ENCODE data around the gene TK2.
"Not testable (repeated sequence)": the region's sequence is repeated elsewhere in the genome, so short reads cannot be mapped to it uniquely, and the experiment has no call there.

The TK2 gene

DNA sequence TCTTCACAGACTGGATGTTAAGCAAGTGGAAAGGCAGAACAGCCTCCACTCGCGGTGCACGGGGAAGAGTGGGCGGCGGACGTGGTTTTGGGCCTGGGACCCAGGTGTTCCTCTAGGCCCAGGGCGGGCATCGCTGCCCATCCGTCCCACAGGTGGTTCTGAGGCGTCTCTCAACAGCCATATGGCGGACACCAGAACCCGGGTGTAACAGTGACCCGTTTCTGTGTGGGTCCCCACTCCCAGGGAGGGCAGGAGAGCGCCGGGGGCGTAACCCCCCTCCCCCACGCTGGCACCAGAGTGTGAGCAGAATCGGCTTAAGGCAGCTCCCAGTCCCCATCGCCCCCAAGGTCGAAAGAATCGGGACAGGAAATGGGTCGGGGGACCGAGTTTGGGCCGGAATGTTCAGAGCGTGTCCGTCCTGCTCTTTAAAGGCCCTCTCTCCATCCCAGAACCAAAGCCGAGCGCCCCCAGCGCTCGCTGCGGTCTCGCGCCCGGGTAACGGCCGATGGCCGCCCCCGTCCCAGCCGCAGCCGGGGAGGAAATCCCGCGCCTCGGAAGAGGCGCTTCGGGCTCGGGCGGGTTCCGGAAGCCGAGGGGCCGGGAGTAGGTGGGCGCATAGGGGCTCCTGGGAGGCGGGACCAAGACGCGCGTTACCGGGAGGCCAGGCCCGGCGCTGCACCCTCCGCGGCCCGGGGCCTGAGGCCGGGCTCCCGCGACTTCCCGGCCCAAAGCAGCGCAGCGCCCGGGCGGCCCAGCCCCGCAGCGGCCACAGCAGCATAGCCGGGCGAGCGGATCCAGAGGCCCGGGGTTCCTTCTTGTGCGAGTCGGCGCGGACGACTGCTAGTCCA is at the start of gene TK2:
Gene TK2, minus strand, starts transcription at position 839 of the 848 bp plus-strand sequence. Its CDS starts 61 bp downstream, at position 778.
- DNase-seq = peak; percentile 14

DNA sequence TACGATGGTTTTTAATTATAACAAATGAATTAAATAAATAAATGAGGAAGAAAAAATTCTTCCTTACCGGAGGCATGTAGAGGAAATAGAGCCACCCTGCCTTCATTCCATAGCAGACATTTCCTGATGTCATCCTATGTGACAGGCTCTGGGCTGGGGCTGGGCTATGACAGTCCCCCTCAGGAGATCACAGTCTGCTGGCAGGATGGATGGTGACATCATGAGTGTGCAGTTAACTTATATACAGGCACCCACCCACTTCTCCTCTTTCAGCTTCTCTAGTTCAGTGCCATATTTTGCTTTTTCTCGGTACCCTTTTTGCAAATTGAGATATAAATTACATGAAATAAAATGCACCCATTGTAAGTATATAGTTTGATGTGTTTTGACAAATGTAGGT is 48.2 kb upstream of the TK2 start:
- no peak for DNase-seq

DNA sequence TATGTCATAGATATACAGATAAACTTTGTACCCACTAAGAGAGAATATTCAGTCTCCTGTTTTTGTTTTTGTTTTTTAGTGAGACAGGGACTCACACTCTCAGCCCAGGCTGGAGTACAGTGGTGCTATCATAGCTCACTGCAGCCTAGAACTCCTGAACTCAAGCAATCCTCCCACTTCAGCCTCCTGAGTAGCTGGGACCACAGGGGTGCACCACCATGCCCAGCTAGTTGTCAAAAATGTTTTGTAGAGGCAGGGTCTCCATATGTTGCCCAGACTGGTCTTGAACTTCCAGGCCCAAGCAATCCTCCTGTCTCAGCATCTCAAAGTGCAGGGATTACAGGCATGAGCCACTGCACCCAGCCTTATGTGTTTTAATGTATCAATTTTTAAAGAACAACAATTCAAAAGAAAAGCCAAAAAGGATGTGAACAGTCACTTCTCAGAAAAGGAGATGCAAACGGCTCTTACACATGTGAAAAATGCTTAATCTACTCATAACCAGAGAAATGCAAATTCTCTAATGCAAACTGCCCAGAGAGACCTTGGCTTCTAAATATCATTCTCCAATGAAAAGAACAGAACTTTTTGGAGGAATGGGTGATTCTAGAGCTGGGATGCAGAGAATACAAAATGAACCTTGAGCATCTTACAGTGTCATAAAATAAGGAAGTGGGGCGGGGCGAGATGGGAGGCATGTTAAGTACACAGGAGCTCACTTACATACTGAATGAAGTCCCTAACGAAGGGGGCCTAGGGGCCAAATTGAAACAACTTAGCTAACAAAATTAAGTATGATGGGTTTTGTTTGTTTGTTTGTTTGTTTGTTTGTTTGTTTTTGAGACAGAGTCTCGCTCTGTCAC is 47.3 kb upstream of the TK2 start:
- DNase-seq = no peak

DNA sequence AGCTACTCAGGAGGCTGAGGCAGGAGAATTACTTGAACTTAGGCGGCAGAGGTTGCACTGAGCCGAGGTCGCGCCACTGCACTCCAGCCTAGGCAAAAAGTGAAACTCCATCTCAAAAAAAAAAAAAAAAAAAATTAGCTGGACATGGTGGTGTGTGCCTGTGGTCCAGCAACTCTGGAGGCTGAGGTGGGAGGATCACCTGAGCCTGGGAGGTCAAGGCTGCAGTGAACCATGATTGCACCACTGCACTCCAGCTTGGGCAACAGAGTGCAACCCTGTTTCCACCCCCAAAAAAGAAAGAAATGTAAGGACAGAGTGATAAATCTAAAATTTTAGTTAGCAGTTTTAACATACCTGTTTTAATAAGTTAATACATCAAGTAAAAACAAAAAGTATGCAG is 46.6 kb upstream of the TK2 start:
- not testable (repeated sequence) for DNase-seq

DNA sequence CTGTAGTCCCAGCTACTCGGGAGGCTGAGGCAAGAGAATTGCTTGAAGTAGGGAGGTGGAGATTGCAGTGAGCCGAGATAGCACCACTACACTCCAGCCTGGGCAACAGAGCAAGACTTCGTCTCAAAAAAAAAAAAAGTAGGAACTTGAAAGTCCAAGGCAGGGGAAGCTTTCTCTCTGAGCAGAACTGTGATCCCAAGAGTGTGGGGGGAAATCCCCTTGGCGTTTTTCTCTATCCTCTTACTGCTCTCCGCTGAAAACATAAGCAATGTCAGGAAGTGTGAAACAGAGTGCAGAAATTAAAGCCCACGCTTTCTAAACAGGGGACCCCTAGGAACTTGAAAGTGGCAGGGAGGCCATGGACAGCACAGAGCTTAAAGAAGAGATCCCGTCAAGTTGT is 44.8 kb upstream of the TK2 start:
- no peak for DNase-seq

DNA sequence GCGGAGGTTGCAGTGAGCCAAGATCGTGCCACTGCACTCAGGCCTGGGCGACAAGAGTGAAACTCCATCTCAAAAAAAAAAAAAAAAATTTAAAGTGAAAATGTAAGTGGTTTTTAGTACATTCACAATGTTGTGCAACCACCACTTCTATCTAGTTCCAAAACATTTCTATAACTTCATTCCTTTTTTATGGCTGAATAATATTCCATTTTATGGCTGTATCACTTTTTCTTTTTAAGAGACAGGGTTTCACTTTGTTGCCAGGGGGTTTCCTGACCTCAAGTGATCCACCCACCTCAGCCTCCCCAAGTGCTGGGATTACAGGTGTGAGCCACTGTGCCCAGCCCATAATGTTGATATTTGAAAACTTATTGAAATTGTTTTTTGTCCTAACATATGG is 42.9 kb upstream of the TK2 start:
- DNase-seq = no peak

DNA sequence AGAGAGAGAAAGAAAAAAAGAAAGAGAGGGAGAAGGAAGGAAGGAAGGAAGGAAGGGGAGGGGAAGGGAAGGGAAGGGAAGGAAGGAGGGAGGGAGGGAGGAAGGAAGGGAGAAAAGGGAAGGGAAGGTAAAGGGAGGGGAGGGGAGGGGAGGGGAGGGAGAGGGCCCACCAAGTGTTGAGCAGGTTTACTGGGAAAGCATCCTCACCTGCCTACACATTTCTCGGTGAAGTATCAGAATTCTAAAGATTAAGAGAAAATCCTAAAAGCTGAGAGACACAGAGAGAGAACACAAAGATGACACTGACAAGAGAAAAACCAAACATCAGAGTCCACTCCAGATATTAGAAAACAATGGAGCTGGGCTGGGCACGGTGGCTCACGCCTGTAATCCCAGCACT is 42.3 kb upstream of the TK2 start:
- DNase-seq = no peak

DNA sequence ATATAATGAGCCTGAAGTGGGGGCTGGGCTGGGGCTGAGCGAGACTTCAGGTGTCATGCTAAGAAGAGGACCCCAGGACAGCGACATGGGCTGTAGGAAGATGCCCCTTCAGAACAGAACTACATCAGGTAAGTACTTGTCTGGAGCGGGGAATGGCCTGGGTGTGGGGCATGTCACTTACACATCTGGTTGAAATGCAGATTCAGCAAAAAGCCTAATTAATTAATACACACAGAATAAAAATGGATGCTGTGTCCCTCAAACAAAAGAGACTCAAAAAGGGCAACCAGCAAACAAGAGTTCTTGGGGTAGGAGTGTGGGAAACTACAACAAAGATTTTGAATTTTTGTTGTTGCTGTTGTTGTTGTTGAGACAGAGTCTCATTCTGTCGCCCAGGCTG is 41.1 kb upstream of the TK2 start:
- no peak for DNase-seq

DNA sequence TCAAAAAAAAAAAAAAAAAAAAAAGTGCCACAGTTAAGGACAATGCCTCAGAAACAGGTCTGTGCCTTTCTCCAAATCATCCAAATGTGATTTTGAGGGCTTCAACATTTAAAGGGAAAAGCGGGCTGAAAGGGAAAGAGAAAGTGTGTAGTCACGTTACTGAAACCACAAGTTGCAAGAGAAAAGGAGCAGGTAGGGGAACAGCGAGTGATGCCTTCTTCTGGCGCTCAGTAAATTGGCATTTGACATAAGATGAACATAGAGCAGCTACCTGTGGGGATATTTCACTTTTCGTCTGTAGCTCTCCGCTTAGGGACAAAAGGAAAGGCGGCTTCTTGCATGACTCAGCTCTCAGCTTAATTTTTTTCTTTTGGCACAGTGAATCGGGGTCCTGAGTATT is 40.4 kb upstream of the TK2 start:
- no peak for DNase-seq

DNA sequence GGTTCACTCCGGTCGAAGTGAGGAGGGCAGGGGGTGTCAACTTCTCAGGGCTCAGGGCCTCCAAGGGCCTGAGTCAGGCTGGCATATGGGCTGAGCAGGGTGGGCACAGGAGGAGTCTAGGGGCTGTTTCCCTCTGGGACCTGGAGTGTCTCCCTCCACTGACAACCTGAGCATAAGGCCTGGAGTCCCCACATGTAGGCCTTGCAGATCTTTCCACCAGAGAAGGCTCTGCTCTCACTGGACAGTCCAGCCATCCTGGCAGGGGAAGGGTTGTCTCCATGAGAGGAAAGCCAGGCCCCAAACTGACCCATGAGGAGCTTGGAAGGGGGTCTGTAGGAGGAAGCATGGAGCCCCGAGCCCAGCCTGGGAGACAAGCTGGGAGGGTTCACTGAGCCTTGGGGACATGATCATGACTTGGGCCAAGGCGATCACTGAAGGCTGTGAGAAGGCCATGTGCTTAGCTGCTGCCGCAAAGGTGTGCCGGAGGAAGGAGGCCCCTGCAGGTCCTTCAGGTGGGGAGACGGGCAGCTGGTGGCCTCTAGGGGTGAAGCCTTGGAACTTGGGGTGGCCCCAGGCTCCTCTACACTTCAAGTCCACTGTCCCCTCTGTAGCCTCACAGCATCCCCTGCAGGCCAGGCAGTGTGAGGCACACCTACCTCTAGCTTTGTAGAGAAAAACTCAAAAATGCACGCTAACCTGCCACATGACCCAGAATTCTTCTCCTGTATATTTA is 39.2 kb upstream of the TK2 start:
- no peak for DNase-seq

DNA sequence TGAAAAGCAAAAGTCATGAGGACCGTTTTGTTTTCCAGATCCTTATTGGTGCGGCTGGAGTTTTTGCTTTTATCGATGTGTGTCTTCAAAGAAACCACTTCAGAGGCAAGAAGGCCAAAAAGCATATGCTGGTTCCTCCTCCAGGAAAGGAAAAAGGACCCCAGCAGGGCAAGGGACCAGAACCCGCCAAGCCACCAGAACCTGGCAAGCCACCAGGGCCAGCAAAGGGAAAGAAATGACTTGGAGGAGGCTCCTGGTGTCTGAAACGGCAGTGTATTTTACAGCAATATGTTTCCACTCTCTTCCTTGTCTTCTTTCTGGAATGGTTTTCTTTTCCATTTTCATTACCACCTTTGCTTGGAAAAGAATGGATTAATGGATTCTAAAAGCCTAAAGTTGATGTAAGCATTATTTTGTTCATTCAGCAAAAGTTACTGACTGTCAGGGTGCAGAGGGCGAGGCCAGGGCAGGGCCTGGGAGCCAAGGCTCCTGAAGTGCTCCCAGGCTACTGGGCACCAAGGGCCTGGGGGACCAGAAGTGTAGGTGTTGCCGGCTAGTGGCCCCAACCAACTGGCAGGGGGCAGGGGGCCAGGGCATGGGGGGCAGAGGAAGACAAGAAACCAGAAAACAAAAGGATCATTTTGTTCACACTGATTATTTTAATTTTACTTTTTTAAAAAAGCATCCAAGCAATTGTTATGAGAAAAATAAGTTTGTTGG is 38.1 kb upstream of the TK2 start:
- no peak for DNase-seq

DNA sequence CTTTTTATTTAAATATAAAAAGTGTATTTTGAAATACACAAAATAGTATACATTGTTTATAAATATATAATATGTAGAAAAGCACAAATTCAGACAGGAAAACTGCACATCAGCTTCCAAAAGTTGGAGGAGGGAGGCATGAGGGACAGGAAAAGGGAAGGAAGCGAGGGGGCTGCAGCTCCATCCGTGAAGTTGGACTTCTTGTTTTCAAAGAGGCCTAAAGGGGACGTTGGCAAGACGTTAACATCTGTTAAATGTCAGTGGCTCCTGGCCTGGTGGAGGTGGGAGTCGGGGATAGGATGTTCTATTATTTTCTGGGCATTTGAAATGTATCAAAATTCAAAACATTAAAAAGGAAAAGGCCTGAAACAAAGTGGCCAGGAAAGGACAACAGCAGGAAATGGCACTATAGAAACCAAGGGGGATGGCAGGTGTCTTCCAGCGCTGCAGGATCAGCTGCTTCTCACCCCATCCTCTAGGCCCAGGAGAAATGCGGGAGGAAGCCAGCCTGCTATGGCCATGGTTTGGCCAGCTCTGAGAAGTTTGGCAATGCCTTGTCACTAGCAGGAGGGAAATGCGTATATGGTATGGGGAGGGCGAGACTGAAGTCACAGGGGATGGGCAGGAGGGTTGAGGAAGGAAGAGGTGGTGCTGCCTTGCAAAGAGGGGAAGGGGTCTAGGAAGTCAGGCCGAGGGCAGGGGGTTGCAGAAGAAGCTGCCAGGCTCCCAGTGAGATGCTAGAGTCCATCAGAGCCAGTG is 35.7 kb upstream of the TK2 start:
- no peak for DNase-seq

DNA sequence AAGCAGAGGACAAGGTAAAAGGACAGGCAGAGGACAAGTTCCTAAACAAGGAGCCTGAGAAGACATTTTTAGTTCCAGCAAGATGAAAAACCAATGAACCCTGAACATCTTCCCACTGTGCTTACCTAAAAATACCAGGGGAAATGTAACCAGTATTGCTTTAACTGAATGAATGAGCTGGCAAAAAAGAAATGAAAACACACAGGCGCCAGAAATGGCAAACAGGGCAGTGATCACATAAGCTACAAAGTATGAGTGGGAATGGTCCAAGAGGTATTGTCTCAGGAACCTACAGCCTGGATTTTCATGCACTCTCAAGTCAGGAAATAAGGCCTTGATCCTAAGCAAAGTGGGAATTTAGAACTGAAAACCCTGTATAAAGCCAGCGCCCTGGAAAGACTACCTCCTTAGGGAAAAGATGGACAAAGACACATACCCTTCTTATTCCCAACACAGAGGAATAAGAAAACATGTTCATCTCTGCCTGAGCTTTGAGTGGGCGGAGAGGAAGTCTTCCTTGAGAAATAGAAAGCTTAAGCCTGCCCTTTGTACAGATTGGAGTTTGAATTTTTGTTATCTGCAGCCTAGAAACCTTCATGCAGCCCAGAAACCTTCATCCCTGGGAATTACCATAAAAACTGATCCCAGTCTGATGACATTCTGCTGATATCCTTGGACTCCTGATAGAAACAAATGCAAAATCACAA is 31.5 kb upstream of the TK2 start:
- no peak for DNase-seq

DNA sequence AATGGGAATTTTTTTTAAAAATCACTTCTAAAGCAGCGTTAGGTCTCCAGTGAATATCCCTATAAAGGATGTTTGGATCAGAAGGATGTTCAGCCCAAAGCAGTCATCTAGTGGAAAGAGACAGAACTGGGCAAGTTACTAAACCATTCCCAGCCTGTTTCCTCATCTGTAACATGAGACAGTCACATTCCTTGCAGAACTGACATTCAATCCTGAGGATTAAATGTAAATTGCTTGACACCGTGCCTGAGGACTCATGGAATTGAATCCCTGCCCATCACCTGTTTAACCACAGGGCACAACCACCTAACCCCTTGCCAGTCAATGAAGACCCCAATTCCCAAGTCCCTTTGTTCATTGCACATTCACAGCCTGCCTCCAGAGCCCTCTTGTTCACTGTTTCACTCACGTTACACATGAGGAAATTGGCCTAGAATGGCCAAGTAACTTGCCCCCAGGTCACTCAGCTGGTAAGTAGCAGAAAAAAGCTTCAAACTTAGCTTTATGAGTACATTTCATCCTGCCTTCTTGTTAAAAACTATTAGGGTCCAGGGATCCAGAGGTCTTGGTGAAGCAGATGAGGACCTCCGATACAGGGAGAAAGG is 30.8 kb upstream of the TK2 start:
- DNase-seq = no peak

DNA sequence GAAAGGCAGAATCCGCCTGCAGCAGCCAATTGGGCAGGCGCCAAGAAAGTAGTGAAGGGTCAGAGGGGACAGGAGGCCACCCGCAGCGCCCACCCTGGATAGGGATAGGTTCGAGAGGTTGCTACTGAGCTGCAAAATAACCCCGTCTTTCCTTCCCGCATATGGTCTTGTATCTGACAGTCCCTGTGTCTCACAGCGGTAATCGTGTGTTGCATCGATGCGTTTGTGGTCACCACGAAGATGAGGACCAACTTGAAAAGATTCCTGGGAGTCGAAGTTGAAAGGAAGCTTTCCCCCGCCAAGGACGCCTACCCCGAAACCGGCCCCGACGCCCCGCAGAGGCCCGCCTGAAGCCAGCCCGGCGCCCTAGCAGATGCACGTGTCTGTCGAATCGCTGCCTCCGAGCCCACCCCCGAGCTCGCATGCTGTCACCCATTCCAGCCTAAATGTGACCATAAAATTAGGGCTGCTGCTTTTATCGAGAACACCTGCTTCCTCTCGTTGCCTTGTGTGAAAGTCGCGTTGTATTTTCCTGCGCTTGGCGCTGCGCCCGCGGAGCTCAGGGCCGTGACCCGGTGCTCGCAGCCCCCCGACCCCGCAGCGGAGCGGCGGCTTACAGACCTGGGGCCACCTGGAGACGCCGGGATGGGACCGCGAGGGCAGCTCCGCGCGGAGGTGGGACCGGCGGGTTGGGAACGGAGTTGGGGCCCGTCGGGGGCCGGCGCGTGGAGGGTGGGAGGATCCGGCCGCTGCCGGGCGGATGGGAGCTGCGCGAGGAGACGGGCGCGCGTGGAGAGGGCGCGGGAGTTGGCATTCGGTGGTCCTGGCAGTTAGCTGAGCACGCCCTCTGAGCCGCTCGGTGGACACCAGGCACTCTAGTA is 29.0 kb upstream of the TK2 start, which contains the start of gene CMTM2:
Gene CMTM2, plus strand, starts transcription at position 813 of the 881 bp plus-strand sequence. CDS start 145 bp downstream, outside the sequence.
- DNase-seq = no peak

DNA sequence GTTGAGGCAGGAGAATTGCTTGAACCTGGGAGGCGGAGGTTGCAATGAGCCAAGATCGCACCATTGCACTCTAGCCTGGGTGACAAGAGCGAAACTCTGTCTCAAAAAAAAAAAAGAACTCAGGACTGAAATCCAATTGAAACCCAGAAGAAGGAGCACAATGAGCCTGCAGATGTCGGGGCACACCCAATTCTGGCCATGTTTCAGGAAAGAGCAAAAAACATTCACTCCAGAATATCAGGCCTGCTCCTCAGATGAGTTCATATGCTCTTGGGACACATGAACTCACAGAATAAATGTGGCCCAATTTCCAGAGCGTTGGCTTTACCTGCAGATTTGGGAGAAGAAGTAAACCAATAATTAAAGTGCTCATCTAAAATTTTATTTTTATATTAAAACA is 26.4 kb upstream of the TK2 start:
- no peak for DNase-seq

DNA sequence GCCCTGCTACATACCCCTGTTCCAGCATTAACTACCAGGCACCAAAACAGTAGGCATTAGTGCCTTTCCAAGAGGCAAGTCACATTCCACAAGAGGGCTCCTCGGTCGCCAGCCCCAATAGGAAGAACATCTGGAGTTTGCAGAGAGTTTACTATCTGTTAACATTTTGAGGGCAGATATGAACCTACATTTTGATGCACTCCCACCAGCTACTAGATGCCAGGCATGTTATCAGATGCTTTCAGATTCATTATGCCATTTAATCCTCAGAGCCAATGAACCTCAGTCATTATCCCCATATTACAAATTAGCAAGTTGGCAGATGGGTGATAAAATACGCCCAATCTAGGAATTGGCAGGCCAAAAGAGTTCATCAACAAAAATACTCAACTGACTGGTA is 25.1 kb upstream of the TK2 start:
- DNase-seq = no peak

DNA sequence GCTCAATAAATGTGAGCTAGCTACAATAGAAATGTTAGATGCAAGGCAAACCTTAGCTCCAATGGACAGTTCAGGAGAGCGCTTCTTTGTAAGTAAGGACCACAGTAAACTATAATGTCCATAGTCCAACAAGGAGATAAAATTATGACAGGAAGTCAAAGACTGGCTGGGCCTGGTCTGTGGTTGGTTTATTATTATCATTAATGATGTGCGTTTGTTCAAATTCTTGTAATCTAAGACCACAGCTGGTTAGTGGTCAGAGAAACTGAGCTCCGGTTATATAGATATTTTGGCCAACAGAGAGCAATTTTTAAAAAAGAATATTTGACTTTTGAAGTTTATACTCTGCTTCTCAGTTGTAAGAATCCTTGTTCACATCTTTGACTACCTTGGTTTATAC is 24.6 kb upstream of the TK2 start:
- no peak for DNase-seq

DNA sequence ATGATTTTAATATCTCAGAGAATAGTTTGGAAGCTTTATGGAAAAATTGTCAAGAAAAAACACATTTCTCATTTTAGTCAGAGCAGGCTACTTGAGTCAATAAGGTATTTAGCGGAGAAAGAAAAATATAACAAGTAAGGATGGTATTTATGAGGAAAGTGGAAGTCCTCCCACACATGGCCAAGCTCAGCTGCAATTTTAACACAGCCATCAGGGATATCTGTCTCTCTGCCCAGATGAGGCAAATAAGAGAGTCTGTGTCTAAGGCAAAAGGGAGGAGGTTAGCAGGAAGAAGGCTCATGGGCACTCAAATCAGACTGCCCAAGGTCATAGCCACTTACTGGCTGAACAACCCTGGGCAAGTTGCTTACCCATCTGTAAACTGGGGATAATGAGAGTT is 24.2 kb upstream of the TK2 start:
- DNase-seq = no peak

DNA sequence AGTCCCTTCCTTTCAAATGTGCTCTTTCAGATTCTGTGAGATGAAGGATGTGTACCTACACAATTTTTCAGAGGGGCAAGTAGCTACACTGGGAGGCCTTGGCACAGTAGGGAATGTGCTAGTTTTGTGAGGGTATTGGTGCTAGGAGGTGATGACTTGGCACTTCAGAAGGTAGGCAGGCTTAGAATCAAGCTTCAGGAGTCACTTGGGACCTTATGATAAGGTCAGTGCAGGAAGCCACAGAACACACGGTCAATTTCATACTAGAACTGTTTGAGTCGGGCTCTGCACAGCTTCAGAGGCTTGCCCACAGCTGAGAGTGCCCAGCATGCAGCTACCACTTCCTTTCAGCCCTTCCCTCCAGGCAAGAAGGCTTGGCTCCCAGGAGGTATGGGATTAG is 22.4 kb upstream of the TK2 start:
- no peak for DNase-seq
